HepG2 (cell line): Measurements from ENCODE around the gene UBE2I.
"Not testable (repeated sequence)": the region's sequence is repeated elsewhere in the genome, so short reads cannot be mapped to it uniquely, and the experiment has no call there.

Experiments
- HNRNPLL ChIP-seq: fragments of 200-400 bp; formaldehyde crosslinking; IDR thresholded peaks from 2 replicates; pipeline ENCODE4 v1.6.1; 2017; ENCODE audit warnings: mild to moderate bottlenecking, low read depth, low read length; ENCODE audit not compliant: poor library complexity, severe bottlenecking
- NFYB ChIP-seq: sonication (generic); formaldehyde crosslinking; IDR thresholded peaks from 2 replicates; pipeline ENCODE4 v1.4.0; 2020; ENCODE audit warnings: missing genetic modification reagents
- POLR2A ChIP-seq, 2 experiments: IDR thresholded peaks; 2 replicates each; pipeline ENCODE4 v1.6.1; 2011; ENCODE audit warnings: low read depth in 2 of 2, low read length in 2 of 2, mild to moderate bottlenecking in 1 of 2, moderate library complexity in 1 of 2; ENCODE audit not compliant: insufficient read depth in 1 of 2
- POLR2AphosphoS2 ChIP-seq: IDR thresholded peaks from 2 replicates; pipeline ENCODE4 v1.6.1; 2011; ENCODE audit warnings: low read depth, low read length, improper control_type of control experiment
- RNF2 ChIP-seq: fragments of 450-650 bp; conservative IDR thresholded peaks from 2 replicates; pipeline ENCODE4 v1.6.1; 2016; ENCODE audit warnings: low read depth
- ZNF326 ChIP-seq: sonication (generic); formaldehyde crosslinking; IDR thresholded peaks from 2 replicates; pipeline ENCODE4 v1.4.0; 2020; ENCODE audit warnings: missing genetic modification reagents, borderline replicate concordance
- ZNF33B ChIP-seq: sonication (generic); formaldehyde crosslinking; IDR thresholded peaks from 2 replicates; pipeline ENCODE4 v1.5.1; 2020; ENCODE audit warnings: mild to moderate bottlenecking, missing genetic modification reagents
- ZNF383 ChIP-seq: sonication (generic); formaldehyde crosslinking; IDR thresholded peaks from 2 replicates; pipeline ENCODE4 v1.4.0; 2020; ENCODE audit warnings: missing genetic modification reagents, mild to moderate bottlenecking, borderline replicate concordance
- TF ChIP-seq, protein P1 (sequence below): fragments of 450-650 bp; IDR thresholded peaks from 2 replicates; pipeline ENCODE4 v1.6.1; 2017; ENCODE audit warnings: mild to moderate bottlenecking
- TF ChIP-seq, protein P2 (sequence below): sonication (generic); formaldehyde crosslinking; IDR thresholded peaks from 2 replicates; pipeline ENCODE4 v1.5.0; 2020; ENCODE audit warnings: mild to moderate bottlenecking, missing genetic modification reagents, moderate library complexity
- TF ChIP-seq, protein P3 (sequence below): fragments of 450-650 bp; IDR thresholded peaks from 2 replicates; pipeline ENCODE4 v1.6.1; 2017

DNA sequence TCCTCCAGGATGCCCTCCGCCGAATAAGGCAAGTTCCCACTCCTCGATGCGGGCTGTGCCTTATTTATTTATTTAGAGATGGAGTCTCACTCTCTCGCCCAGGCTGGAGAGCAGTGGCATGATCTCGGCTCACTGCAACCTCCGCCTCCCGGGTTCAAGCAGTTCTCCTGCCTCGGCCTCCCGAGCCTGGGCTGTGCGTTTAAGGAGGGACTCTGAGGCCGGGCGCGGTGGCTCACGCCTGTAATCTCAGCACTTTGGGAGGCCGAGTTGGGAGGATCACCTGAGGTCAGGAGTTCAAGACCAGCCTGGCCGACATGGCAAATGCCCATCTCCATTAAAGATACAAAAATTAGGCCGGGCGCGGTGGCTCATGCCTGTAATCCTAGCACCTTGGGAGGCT lies 18.7 kb downstream of the UBE2I start:
- TF ChIP-seq, protein P1, sequence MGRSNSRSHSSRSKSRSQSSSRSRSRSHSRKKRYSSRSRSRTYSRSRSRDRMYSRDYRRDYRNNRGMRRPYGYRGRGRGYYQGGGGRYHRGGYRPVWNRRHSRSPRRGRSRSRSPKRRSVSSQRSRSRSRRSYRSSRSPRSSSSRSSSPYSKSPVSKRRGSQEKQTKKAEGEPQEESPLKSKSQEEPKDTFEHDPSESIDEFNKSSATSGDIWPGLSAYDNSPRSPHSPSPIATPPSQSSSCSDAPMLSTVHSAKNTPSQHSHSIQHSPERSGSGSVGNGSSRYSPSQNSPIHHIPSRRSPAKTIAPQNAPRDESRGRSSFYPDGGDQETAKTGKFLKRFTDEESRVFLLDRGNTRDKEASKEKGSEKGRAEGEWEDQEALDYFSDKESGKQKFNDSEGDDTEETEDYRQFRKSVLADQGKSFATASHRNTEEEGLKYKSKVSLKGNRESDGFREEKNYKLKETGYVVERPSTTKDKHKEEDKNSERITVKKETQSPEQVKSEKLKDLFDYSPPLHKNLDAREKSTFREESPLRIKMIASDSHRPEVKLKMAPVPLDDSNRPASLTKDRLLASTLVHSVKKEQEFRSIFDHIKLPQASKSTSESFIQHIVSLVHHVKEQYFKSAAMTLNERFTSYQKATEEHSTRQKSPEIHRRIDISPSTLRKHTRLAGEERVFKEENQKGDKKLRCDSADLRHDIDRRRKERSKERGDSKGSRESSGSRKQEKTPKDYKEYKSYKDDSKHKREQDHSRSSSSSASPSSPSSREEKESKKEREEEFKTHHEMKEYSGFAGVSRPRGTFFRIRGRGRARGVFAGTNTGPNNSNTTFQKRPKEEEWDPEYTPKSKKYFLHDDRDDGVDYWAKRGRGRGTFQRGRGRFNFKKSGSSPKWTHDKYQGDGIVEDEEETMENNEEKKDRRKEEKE: not testable (repeated sequence)
- TF ChIP-seq, protein P2, sequence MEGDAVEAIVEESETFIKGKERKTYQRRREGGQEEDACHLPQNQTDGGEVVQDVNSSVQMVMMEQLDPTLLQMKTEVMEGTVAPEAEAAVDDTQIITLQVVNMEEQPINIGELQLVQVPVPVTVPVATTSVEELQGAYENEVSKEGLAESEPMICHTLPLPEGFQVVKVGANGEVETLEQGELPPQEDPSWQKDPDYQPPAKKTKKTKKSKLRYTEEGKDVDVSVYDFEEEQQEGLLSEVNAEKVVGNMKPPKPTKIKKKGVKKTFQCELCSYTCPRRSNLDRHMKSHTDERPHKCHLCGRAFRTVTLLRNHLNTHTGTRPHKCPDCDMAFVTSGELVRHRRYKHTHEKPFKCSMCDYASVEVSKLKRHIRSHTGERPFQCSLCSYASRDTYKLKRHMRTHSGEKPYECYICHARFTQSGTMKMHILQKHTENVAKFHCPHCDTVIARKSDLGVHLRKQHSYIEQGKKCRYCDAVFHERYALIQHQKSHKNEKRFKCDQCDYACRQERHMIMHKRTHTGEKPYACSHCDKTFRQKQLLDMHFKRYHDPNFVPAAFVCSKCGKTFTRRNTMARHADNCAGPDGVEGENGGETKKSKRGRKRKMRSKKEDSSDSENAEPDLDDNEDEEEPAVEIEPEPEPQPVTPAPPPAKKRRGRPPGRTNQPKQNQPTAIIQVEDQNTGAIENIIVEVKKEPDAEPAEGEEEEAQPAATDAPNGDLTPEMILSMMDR: not testable (repeated sequence)
- not testable (repeated sequence) for TF ChIP-seq HNRNPLL; ZNF326 (CRISPR knock-in tag); RNF2; ZNF33B (CRISPR knock-in tag); POLR2AphosphoS2; NFYB; POLR2A (IDR thresholded peaks at IDR 0.05; ENCODE audit: insufficient read depth in 1 of 2, low read depth in 2 of 2, low read length in 2 of 2); ZNF383
- TF ChIP-seq, protein P3, sequence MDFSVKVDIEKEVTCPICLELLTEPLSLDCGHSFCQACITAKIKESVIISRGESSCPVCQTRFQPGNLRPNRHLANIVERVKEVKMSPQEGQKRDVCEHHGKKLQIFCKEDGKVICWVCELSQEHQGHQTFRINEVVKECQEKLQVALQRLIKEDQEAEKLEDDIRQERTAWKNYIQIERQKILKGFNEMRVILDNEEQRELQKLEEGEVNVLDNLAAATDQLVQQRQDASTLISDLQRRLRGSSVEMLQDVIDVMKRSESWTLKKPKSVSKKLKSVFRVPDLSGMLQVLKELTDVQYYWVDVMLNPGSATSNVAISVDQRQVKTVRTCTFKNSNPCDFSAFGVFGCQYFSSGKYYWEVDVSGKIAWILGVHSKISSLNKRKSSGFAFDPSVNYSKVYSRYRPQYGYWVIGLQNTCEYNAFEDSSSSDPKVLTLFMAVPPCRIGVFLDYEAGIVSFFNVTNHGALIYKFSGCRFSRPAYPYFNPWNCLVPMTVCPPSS: not testable (repeated sequence)
